ENCODE results near the gene GPR17.

GPR17 gene

GRCh38 chr2:127619877-127620705 lies 25.9 kb upstream of the GPR17 start:
- ChIA-PET POLR2A (ENCODE audit: low non-redundant PET) (no interaction called here), CTCF (interaction anchor here (0.6 kb wide), 1 partner anchor 57 kb away, joined by 3 read pairs; no protein-coding TSS in a partner anchor)
- H3K27ac ChIP-seq: no peak overlapping the region
- no peak for DNase-seq (ENCODE audit: low spot score)
- TF ChIP-seq CTCF (conservative IDR thresholded peaks at IDR 0.05; ENCODE audit: low read depth): no peak

GRCh38 chr2:127620866-127621265 lies 25.1 kb upstream of the GPR17 start:
- TF ChIP-seq CTCF (conservative IDR thresholded peaks at IDR 0.05; ENCODE audit: low read depth): no peak
- no peak overlapping the region for H3K27ac ChIP-seq
- DNase-seq (ENCODE audit: low spot score): no peak
- ChIA-PET CTCF (no interaction called here), POLR2A (ENCODE audit: low non-redundant PET) (no interaction called here)

- TF ChIP-seq CTCF (conservative IDR thresholded peaks at IDR 0.05; ENCODE audit: low read depth): no peak
- CTCF ChIA-PET: interaction anchor here (0.7 kb wide), 1 partner anchor 96 kb away, joined by 3 read pairs; no protein-coding TSS in a partner anchor
- no peak for DNase-seq (ENCODE audit: low spot score)
- H3K27ac ChIP-seq: no peak overlapping the region
- POLR2A ChIA-PET (ENCODE audit: low non-redundant PET): no interaction called here
These were observed 23.9 kb upstream of the GPR17 start for GRCh38 chr2:127621981-127622431.

- POLR2A ChIA-PET (ENCODE audit: low non-redundant PET): no interaction called here
- no peak overlapping the region for H3K27ac ChIP-seq
- CTCF ChIA-PET: interaction anchor here (0.7 kb wide), 1 partner anchor 97 kb away, joined by 3 read pairs; no protein-coding TSS in a partner anchor
These were observed 23.2 kb upstream of the GPR17 start for GRCh38 chr2:127622561-127623387.

GRCh38 chr2:127623388-127624319 lies 22.3 kb upstream of the GPR17 start:
- no peak for TF ChIP-seq CTCF (conservative IDR thresholded peaks at IDR 0.05; ENCODE audit: low read depth)
- H3K27ac ChIP-seq: no peak overlapping the region
- ChIA-PET POLR2A (ENCODE audit: low non-redundant PET) (no interaction called here), CTCF (interaction anchor here (0.6 kb wide), 1 partner anchor 150 kb away, joined by 3 read pairs; no protein-coding TSS in a partner anchor)
- peak; percentile 68 for DNase-seq (ENCODE audit: low spot score)

More at GRCh38 chr2:127622561-127623387, 23.2 kb upstream of the GPR17 start:
- no peak for TF ChIP-seq CTCF (conservative IDR thresholded peaks at IDR 0.05; ENCODE audit: low read depth)
- DNase-seq (ENCODE audit: low spot score): no peak
